ENCODE data around the gene RNF26. TPM values are rescaled to one million over a fixed set of nuclear protein-coding genes. Genes with fewer than 3 reads are reported as not detected.

Gene RNF26
- total and polyA plus RNA-seq, 2 of the 13 experiments (the other 11 are each of a cell fraction or from before 2014, with no cell fraction given): 11.9 to 26.3 TPM

GRCh38 chr11:119318240-119319135, 15.8 kb upstream of the RNF26 start (continued):
- no peak for TF ChIP-seq E2F2 (CRISPR knock-in tag; IDR thresholded peaks at IDR 0.05; ENCODE audit: borderline replicate concordance)
- peak; percentile 45; the same call in 1 of the 2 replicates for TF ChIP-seq POLR2G (IDR thresholded peaks at IDR 0.05; ENCODE audit: low read depth, low read length)
- no peak for TF ChIP-seq ZNF597 (CRISPR knock-in tag; IDR thresholded peaks at IDR 0.05)
- TF ChIP-seq BRCA1 (CRISPR knock-in tag; IDR thresholded peaks at IDR 0.05): no peak
- peak; percentile 57; the same call in 1 of the 2 replicates for TF ChIP-seq ZFP91 (CRISPR knock-in tag; IDR thresholded peaks at IDR 0.05; ENCODE audit: borderline replicate concordance)
- no peak for TF ChIP-seq ZNF607 (CRISPR knock-in tag; IDR thresholded peaks at IDR 0.05; ENCODE audit: borderline replicate concordance)
- no peak for TF ChIP-seq AKNA (CRISPR knock-in tag; IDR thresholded peaks at IDR 0.05; ENCODE audit: borderline replicate concordance)
- TF ChIP-seq ZNF501 (CRISPR knock-in tag; IDR thresholded peaks at IDR 0.05): 0 out of 2 replicates have a peak, but pooled peaks have one; percentile 7
- TF ChIP-seq ZSCAN29 (CRISPR knock-in tag; conservative IDR thresholded peaks at IDR 0.05): no peak
- TF ChIP-seq ZSCAN5A (CRISPR knock-in tag; IDR thresholded peaks at IDR 0.05; ENCODE audit: borderline replicate concordance): no peak
- TF ChIP-seq FOXO1 (CRISPR knock-in tag; IDR thresholded peaks at IDR 0.05): no peak
- TF ChIP-seq GPN1 (CRISPR knock-in tag; IDR thresholded peaks at IDR 0.05; ENCODE audit: borderline replicate concordance): no peak
- TF ChIP-seq ZNF335 (CRISPR knock-in tag; IDR thresholded peaks at IDR 0.05): peak; percentile 54; the same call in 1 of the 2 replicates
- TF ChIP-seq ZZZ3 (CRISPR knock-in tag; IDR thresholded peaks at IDR 0.05; ENCODE audit: borderline replicate concordance): no peak
- no peak; the same call in 1 of the 2 replicates for TF ChIP-seq THRA (CRISPR knock-in tag; IDR thresholded peaks at IDR 0.05; ENCODE audit: borderline replicate concordance)
